Activated gamma-delta T cell (primary cell): ENCODE data around the gene CYP27B1.

ENCODE experiments used
- DNase-seq: peaks from one replicate; lab custom pipeline; 2025; lab: John Stamatoyannopoulos, UW

The CYP27B1 gene

GRCh38 chr12:57751788-57752667 lies 14.8 kb downstream of the CYP27B1 start, which contains the start of gene CDK4:
CDK4 (minus strand) TSS chr12:57752310; CDS start chr12:57751717, 593 bp downstream.
- peak; percentile 99 for DNase-seq

- DNase-seq, result no peak
Observed at GRCh38 chr12:57751432-57751787, 15.5 kb downstream of the CYP27B1 start.

- DNase-seq, result no peak
Observed at GRCh38 chr12:57750561-57751431, 16.1 kb downstream of the CYP27B1 start.

GRCh38 chr12:57749061-57749460 lies 17.8 kb downstream of the CYP27B1 start:
- DNase-seq, result no peak

- no peak for DNase-seq
Observed at GRCh38 chr12:57746025-57746424, 20.9 kb downstream of the CYP27B1 start.

- DNase-seq, result no peak
Observed at GRCh38 chr12:57745485-57745881, 21.4 kb downstream of the CYP27B1 start.

GRCh38 chr12:57744777-57745484 lies 21.9 kb downstream of the CYP27B1 start, which contains the start of gene TSPAN31:
TSPAN31 (plus strand) TSS chr12:57745039; CDS start chr12:57745155, 116 bp downstream.
- peak; percentile 47 for DNase-seq

- no peak for DNase-seq
Observed at GRCh38 chr12:57744194-57744776, 22.6 kb downstream of the CYP27B1 start.

GRCh38 chr12:57743769-57744168 lies 23.1 kb downstream of the CYP27B1 start:
- DNase-seq, result no peak

GRCh38 chr12:57741844-57742738 lies 24.8 kb downstream of the CYP27B1 start:
- DNase-seq, result peak; percentile 47

GRCh38 chr12:57741413-57741789 lies 25.5 kb downstream of the CYP27B1 start:
- no peak for DNase-seq

- DNase-seq, result no peak
Observed at GRCh38 chr12:57740656-57741412, 26.0 kb downstream of the CYP27B1 start.

- DNase-seq, result no peak
Observed at GRCh38 chr12:57739914-57740538, 26.9 kb downstream of the CYP27B1 start.

GRCh38 chr12:57739387-57739786 lies 27.5 kb downstream of the CYP27B1 start:
- DNase-seq, result no peak

- DNase-seq, result no peak
Observed at GRCh38 chr12:57738661-57739237, 28.1 kb downstream of the CYP27B1 start, which contains the start of gene AGAP2. AGAP2 (minus strand) TSS chr12:57738742; CDS start chr12:57738246, 496 bp downstream.

GRCh38 chr12:57737467-57738460 lies 29.1 kb downstream of the CYP27B1 start:
- no peak for DNase-seq

- no peak for DNase-seq
Observed at GRCh38 chr12:57736741-57737466, 30.0 kb downstream of the CYP27B1 start.
